Gastroesophageal sphincter (tissue), 3 donors: ENCODE results near the gene ANGEL2.

ENCODE experiments used
- POLR2A ChIP-seq, 2 donors: fragments of 450-650 bp; IDR thresholded peaks; one replicate each; pipeline ENCODE4 v1.6.1; 2017; ENCODE audit warnings: antibody characterized with exemption in 2 of 2, mild to moderate bottlenecking in 2 of 2, moderate library complexity in 1 of 2
- POLR2AphosphoS5 ChIP-seq: sonication (generic); formaldehyde crosslinking; IDR thresholded peaks from one replicate; pipeline ENCODE4 v1.6.1; 2017; ENCODE audit warnings: antibody characterized with exemption
- TF ChIP-seq, protein P1 (sequence below), 4 experiments: fragments of 200-600 bp in 2 of 4; fragments of 450-650 bp in 2 of 4; sonication (generic) in 1 of 4; IDR thresholded peaks; one replicate each; pipeline ENCODE4 v1.5.1; 2017 to 2019; ENCODE audit warnings: antibody characterized with exemption in 4 of 4, mild to moderate bottlenecking in 2 of 4, moderate library complexity in 2 of 4

DNA sequence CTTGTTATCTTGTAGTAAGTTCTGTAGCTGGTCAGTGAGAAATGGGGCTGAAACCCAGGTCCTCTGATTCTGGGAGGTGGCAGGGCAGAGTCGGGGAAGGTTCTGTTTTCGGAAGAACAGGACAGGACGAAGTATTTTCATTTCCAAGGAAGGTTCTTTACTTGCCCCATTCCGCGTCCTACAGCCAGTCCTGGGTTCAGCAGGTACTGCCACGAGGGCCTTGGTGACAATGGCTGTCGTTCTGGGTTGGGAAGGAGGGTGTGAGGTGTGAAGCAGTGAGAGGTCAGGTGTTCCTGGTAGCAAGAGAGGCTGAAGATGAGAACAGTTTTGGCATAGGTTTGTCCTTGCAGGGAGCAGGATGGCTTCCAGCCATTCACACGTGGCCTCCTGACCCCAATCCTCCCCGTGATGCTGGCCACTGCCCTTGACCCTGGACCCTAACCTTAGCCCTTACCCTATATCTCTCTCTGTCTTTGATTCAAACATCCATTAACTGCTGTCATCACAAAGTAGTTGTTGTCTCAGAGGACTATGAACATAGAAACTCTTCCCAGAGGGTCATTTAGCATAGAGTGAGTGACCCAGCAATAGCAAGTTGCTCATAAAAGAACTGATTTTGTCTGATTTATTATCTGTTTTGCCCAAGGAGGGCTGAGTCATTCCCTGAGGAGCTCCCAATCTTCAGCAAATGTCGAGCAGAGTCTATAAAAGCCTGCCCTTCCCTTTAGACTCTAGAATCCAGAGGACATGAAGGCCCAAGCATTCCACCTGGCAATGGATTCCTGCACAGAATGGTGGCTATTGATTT is 40.4 kb downstream of the ANGEL2 start:
- no peak for TF ChIP-seq POLR2AphosphoS5
- TF ChIP-seq, protein P1, sequence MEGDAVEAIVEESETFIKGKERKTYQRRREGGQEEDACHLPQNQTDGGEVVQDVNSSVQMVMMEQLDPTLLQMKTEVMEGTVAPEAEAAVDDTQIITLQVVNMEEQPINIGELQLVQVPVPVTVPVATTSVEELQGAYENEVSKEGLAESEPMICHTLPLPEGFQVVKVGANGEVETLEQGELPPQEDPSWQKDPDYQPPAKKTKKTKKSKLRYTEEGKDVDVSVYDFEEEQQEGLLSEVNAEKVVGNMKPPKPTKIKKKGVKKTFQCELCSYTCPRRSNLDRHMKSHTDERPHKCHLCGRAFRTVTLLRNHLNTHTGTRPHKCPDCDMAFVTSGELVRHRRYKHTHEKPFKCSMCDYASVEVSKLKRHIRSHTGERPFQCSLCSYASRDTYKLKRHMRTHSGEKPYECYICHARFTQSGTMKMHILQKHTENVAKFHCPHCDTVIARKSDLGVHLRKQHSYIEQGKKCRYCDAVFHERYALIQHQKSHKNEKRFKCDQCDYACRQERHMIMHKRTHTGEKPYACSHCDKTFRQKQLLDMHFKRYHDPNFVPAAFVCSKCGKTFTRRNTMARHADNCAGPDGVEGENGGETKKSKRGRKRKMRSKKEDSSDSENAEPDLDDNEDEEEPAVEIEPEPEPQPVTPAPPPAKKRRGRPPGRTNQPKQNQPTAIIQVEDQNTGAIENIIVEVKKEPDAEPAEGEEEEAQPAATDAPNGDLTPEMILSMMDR (IDR thresholded peaks at IDR 0.05), result no peak
- TF ChIP-seq POLR2A (IDR thresholded peaks at IDR 0.05), result no peak
